Measurements from ENCODE around the gene MYO1E.

The MYO1E gene

DNA sequence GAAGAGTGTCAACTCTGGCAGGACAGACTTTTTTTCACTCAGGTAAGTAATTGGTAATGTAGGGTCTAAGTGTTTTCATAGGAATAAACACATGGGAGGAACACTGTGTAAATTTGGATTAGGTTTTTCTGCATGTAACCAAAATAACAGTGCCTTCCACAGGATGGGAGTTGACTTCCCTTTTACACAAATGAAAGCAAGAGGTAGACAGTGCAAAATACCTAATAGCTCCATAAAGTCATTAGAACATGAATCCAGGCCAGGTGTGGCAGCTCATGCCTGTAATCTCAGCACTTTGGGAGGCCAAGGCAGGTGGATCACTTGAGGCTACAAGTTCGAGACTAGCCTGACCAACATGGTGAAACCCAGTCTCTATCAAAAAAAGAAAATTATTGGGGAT lies 25.5 kb upstream of the MYO1E start:
- no peak overlapping the region for H3K9ac ChIP-seq
- no peaks in the 10 kb centered on the region for H3K4me1 ChIP-seq
- no peaks in the 10 kb centered on the region for H3K36me3 ChIP-seq (ENCODE audit: control insufficient read depth, insufficient read depth, low read length)
- no peaks in the 10 kb centered on the region for H3K79me2 ChIP-seq
- no peak overlapping the region for H3K4me2 ChIP-seq (ENCODE audit: low read length)
- no peak overlapping the region for H3K4me3 ChIP-seq (ENCODE audit: low read depth, low read length)
- H2AFZ ChIP-seq: no peak overlapping the region
- TF ChIP-seq, protein P1, sequence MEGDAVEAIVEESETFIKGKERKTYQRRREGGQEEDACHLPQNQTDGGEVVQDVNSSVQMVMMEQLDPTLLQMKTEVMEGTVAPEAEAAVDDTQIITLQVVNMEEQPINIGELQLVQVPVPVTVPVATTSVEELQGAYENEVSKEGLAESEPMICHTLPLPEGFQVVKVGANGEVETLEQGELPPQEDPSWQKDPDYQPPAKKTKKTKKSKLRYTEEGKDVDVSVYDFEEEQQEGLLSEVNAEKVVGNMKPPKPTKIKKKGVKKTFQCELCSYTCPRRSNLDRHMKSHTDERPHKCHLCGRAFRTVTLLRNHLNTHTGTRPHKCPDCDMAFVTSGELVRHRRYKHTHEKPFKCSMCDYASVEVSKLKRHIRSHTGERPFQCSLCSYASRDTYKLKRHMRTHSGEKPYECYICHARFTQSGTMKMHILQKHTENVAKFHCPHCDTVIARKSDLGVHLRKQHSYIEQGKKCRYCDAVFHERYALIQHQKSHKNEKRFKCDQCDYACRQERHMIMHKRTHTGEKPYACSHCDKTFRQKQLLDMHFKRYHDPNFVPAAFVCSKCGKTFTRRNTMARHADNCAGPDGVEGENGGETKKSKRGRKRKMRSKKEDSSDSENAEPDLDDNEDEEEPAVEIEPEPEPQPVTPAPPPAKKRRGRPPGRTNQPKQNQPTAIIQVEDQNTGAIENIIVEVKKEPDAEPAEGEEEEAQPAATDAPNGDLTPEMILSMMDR (IDR thresholded peaks at IDR 0.05): no peak
- H3K9me3 ChIP-seq (ENCODE audit: control insufficient read depth, low read length): no peaks in the 10 kb centered on the region
- no peaks in the 10 kb centered on the region for H3K27me3 ChIP-seq (ENCODE audit: control insufficient read depth, insufficient read depth, low read length)
- no peak overlapping the region for H3K27ac ChIP-seq

- no peak overlapping the region for H3K27ac ChIP-seq
- no peak overlapping the region for H3K4me2 ChIP-seq (ENCODE audit: low read length)
- H3K27me3 ChIP-seq (ENCODE audit: control insufficient read depth, insufficient read depth, low read length): no peaks in the 10 kb centered on the region
- H3K79me2 ChIP-seq: no peaks in the 10 kb centered on the region
- H2AFZ ChIP-seq: no peak overlapping the region
- TF ChIP-seq, protein P1 (IDR thresholded peaks at IDR 0.05): no peak
- no peaks in the 10 kb centered on the region for H3K4me1 ChIP-seq
- no peaks in the 10 kb centered on the region for H3K9me3 ChIP-seq (ENCODE audit: control insufficient read depth, low read length)
- H3K4me3 ChIP-seq (ENCODE audit: low read depth, low read length): no peak overlapping the region
- no peak overlapping the region for H3K9ac ChIP-seq
- no peaks in the 10 kb centered on the region for H3K36me3 ChIP-seq (ENCODE audit: control insufficient read depth, insufficient read depth, low read length)
These were observed 24.0 kb upstream of the MYO1E start for GRCh38 chr15:59396679-59397078.

DNA sequence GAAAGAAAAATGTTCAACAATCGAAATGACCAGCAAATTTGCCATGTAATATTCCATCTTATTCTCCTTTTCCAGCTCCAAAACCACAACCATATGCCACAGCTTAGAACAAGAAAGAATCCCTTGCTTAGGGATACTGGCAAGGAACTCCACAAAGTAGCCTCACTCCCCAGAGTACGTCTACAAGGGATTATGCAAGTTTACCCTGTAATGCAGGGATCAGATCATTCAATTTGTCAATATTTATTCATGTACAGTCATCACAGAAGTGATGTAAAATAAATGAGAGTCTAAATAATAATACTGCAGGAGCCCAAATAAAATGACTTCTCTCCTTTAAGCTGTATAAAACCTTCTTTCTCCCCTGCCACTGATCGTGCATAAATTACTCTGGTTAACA lies 23.5 kb upstream of the MYO1E start:
- no peak overlapping the region for H3K27ac ChIP-seq
- no peak overlapping the region for H3K9ac ChIP-seq

GRCh38 chr15:59394166-59394661 lies 21.5 kb upstream of the MYO1E start:
- H3K27ac ChIP-seq: no peak overlapping the region
- H3K4me2 ChIP-seq (ENCODE audit: low read length): no peak overlapping the region
- no peaks in the 10 kb centered on the region for H3K9me3 ChIP-seq (ENCODE audit: control insufficient read depth, low read length)
- H3K27me3 ChIP-seq (ENCODE audit: control insufficient read depth, insufficient read depth, low read length): no peaks in the 10 kb centered on the region
- H3K36me3 ChIP-seq (ENCODE audit: control insufficient read depth, insufficient read depth, low read length): no peaks in the 10 kb centered on the region
- TF ChIP-seq, protein P1 (IDR thresholded peaks at IDR 0.05): no peak
- no peaks in the 10 kb centered on the region for H3K4me1 ChIP-seq
- H2AFZ ChIP-seq: no peak overlapping the region
- H3K9ac ChIP-seq: no peak overlapping the region
- no peak overlapping the region for H3K4me3 ChIP-seq (ENCODE audit: low read depth, low read length)
- H3K79me2 ChIP-seq: no peaks in the 10 kb centered on the region

More for the DNA sequence above, 23.5 kb upstream of the MYO1E start:
- Histone ChIP-seq H2AFZ (no peak overlapping the region), H3K4me2 (ENCODE audit: low read length) (no peak overlapping the region), H3K36me3 (ENCODE audit: control insufficient read depth, insufficient read depth, low read length) (no peaks in the 10 kb centered on the region), H3K27me3 (ENCODE audit: control insufficient read depth, insufficient read depth, low read length) (no peaks in the 10 kb centered on the region), H3K4me3 (ENCODE audit: low read depth, low read length) (no peak overlapping the region), H3K79me2 (no peaks in the 10 kb centered on the region), H3K9me3 (ENCODE audit: control insufficient read depth, low read length) (no peaks in the 10 kb centered on the region), H3K4me1 (no peaks in the 10 kb centered on the region)
- TF ChIP-seq, protein P1 (IDR thresholded peaks at IDR 0.05): no peak

DNA sequence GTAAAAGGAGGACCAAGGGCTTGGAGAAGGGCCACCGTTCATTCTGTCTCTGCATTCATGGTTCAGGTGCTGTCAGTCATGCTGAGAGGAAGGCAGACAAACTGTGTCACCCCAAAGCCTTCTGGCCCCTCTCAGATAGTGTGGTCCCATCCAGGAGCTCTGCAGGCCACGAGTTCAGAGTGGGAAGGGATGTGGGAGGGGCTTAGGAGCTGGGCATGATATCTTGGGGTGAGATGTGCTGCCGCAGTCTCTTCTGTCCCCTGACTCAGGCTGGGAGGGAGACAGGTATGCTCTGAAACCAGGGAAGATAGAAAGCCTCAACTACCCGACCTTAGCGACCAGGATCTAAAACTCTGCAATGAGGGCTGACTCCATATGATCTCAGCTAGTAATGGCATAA lies 19.6 kb upstream of the MYO1E start:
- H3K27me3 ChIP-seq (ENCODE audit: control insufficient read depth, insufficient read depth, low read length): no peaks in the 10 kb centered on the region
- H3K9ac ChIP-seq: no peak overlapping the region
- no peaks in the 10 kb centered on the region for H3K9me3 ChIP-seq (ENCODE audit: control insufficient read depth, low read length)
- H3K27ac ChIP-seq: no peak overlapping the region
- no peaks in the 10 kb centered on the region for H3K4me1 ChIP-seq
- no peaks in the 10 kb centered on the region for H3K79me2 ChIP-seq
- H3K4me2 ChIP-seq (ENCODE audit: low read length): no peak overlapping the region
- no peak overlapping the region for H2AFZ ChIP-seq
- H3K36me3 ChIP-seq (ENCODE audit: control insufficient read depth, insufficient read depth, low read length): no peaks in the 10 kb centered on the region
- no peak overlapping the region for H3K4me3 ChIP-seq (ENCODE audit: low read depth, low read length)
- TF ChIP-seq, protein P1 (IDR thresholded peaks at IDR 0.05): no peak

Measured in parathyroid adenoma (tissue), 2 donors.